ENCODE data around the gene SPACDR. TPM values are rescaled to one million over a fixed set of nuclear protein-coding genes. Genes with fewer than 3 reads are reported as not detected.
A peak's percentile ranks its signal among the peaks of the same experiment; 100 is the strongest.
"Not testable (repeated sequence)": the region's sequence is repeated elsewhere in the genome, so short reads cannot be mapped to it uniquely, and the experiment has no call there.

Gene SPACDR
- total and polyA plus RNA-seq, 7 donors: 0.63 to 0.95 TPM; not detected in 5

DNA sequence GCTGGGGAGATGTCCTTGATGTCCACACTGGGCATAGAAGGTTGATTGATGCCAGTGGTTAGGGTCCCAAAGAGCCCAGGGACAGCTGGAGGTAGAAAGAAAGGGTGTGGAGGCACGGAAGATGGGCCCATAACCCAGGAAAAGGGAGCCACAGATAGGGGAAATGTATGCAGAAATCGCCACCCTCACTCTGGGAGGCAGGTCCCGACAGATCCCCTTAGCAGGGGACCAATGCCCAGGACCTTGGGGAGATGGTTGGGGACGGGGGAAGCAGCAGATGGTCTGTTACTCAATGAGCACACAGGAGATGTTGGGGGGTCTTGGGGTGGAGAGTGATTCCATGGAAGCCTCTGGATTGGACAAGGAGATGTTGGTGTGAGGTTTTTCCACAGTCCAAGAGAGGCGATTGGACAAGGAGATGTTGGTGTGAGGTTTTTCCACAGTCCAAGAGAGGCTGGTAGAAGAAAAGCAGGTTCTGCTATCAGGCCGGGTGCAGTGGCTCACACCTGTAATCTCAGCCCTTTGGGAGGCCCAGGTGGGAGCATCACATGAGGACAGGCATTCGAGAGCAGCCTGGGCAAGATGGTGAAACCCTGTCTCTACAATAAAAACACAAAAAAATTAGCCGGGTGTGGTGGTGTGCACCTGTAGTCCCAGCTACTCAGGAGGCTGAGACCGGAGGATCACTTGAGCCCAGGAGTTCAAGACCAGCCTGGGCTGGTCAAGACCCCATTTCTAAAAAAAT is 20.8 kb downstream of the SPACDR start:
- 92 to 93% methylated on average over 9 of the region's 9 CpGs for WGBS, 2 donors
- TF ChIP-seq POLR2AphosphoS5 (IDR thresholded peaks at IDR 0.05): no peak
- no peak for TF ChIP-seq POLR2A (IDR thresholded peaks at IDR 0.05)
- TF ChIP-seq, protein P1, sequence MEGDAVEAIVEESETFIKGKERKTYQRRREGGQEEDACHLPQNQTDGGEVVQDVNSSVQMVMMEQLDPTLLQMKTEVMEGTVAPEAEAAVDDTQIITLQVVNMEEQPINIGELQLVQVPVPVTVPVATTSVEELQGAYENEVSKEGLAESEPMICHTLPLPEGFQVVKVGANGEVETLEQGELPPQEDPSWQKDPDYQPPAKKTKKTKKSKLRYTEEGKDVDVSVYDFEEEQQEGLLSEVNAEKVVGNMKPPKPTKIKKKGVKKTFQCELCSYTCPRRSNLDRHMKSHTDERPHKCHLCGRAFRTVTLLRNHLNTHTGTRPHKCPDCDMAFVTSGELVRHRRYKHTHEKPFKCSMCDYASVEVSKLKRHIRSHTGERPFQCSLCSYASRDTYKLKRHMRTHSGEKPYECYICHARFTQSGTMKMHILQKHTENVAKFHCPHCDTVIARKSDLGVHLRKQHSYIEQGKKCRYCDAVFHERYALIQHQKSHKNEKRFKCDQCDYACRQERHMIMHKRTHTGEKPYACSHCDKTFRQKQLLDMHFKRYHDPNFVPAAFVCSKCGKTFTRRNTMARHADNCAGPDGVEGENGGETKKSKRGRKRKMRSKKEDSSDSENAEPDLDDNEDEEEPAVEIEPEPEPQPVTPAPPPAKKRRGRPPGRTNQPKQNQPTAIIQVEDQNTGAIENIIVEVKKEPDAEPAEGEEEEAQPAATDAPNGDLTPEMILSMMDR (IDR thresholded peaks at IDR 0.05): no peak
- TF ChIP-seq EP300 (IDR thresholded peaks at IDR 0.05): no peak
- Histone ChIP-seq H3K9me3 (no peaks in the 10 kb centered on the region), H3K4me1 (no peaks in the 10 kb centered on the region), H3K4me3 (no peak overlapping the region), H3K36me3 (no peaks in the 10 kb centered on the region), H3K27me3 (no peaks in the 10 kb centered on the region), H3K27ac (peak overlapping the region in 1 of 4 donors; percentile 43)
- DNase-seq: no peak
- intact Hi-C loops (cut with DNase I): no loop called here

DNA sequence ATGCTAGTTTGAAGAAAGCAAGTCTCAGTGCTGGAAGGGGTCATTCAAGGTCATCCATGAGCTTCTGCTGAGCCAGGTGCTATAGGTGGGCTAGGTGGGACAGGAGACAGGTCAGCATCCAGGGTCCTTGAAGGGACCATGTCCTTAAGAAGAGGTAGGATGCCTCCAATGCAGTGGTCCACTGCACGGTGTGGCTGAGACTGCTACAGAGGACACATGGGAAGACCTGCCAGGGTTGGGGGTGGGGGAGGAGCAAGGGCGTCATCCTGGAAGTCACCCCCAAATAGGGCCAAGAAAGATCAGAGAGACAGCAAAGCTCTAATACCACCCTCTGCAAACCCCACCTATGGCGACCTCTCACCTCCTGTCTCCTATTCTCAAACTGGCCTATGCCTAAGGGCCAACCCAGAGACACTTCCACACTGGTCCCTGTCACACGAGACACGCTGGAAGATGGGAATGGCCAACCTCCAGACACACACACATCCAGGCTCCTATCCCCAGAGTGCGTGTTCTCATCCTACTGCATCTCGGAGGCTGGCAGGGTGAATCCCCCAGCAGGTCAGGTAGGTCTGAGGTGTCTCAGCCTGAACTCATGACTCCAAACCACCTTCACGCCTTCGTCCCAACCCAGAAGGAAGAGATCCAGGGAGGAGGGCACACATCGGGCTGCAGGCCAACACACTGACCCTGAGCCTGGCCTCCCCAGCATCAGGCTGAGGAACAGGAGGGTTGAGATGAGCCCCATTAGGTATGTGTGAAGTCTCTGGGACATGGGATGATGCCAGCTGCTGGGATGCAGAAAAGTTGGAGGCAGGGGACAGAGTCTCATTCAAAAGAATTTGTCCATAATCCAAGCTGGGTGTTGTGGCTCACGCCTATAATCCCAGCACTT is 22.2 kb downstream of the SPACDR start:
- DNase-seq: peak; percentile 62
- Histone ChIP-seq H3K36me3 (no peaks in the 10 kb centered on the region), H3K27me3 (no peaks in the 10 kb centered on the region), H3K27ac (no peak overlapping the region), H3K4me3 (no peak overlapping the region), H3K9me3 (no peaks in the 10 kb centered on the region), H3K4me1 (peaks cover 0 to under 1% (median 0%) of the 10 kb centered on the region in 4 donors)
- TF ChIP-seq, protein P1 (IDR thresholded peaks at IDR 0.05): no peak
- no peak for TF ChIP-seq POLR2A (IDR thresholded peaks at IDR 0.05)
- intact Hi-C loops (cut with DNase I): no loop called here
- 93% methylated on average over 11 of the region's 11 CpGs for WGBS, 2 donors

DNA sequence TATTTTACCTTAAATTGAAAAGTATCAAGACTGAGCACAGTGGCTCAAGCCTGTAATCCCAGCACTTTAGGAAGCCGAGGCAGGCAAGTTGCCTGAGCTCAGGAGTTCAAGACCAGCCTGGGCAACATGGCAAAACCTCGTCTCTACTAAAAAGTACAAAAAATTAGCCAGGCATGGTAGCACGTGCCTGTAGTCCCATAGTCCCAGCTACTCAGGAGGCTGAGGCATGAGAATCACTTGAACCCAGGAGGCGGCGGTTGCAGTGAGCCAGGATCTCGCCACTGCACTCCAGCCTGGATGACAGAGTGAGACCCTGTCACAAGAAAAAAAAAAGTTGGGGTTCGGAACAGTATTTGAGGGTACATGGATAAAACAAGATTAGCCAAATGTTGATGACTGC is 24.8 kb downstream of the SPACDR start:
- H3K27me3 ChIP-seq; H3K9me3 ChIP-seq; H3K36me3 ChIP-seq; H3K4me3 ChIP-seq; H3K27ac ChIP-seq; intact Hi-C loops (cut with DNase I): not testable (repeated sequence)
- peaks cover 0 to 19% (median 13%) of the 10 kb centered on the region in 4 donors for H3K4me1 ChIP-seq
- peak; percentile 46 for DNase-seq
- 90 to 93% methylated on average over 7 of the region's 7 CpGs for WGBS, 2 donors

DNA sequence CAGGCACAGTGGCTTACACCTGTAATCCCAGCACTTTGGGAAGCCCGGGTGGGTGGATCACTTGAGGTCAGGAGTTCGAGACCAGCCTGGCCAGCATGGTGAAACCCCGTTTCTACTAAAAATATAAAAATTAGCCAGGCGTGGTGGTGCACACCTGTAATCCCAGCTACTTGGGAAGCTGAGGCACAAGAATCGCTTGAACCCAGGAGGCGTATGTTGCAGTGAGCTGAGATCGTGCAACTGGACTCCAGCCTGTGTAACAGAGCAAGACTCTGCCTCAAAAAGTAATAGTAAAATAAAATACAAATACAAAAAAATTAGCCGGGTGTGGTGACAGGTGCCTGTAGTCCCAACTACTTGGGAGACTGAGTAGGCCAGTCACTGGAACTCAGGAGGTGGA is 25.3 kb downstream of the SPACDR start:
- H3K4me3 ChIP-seq; H3K9me3 ChIP-seq; intact Hi-C loops (cut with DNase I); H3K27me3 ChIP-seq; DNase-seq; H3K27ac ChIP-seq: not testable (repeated sequence)
- Histone ChIP-seq H3K4me1 (peaks cover 0 to 20% (median 13%) of the 10 kb centered on the region in 4 donors), H3K36me3 (peaks cover 3 to 10% (median 6%) of the 10 kb centered on the region in 4 donors)
- WGBS, 2 donors: 92 to 94% methylated on average over 8 of the region's 8 CpGs

DNA sequence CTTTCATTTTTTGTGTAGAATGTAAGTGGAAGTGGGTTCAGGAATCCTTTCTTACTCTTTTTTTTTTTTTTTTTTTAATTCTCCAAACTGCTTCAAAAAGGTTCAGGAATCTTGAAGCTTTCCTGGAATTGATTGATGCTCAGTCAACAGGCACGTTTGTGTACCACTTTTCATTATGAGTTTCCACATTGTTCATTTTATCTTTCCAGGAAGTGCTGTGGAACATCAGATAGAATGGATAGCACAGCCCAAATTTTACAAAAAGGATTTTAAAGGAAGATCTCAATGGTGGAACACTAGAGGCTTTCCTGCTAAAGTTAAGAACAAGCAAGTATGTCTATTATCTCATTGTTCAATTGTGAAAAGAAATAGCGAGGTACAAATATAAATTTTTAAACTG is 25.9 kb downstream of the SPACDR start:
- intact Hi-C loops (cut with DNase I): no loop called here
- WGBS, 2 donors: 53 to 66% methylated on average over 2 of the region's 2 CpGs
- peaks cover 0 to 20% (median 13%) of the 10 kb centered on the region in 4 donors for H3K4me1 ChIP-seq
- H3K36me3 ChIP-seq: peaks cover 8 to 16% (median 11%) of the 10 kb centered on the region in 4 donors
- H3K27ac ChIP-seq: no peak overlapping the region
- DNase-seq: no peak
- H3K27me3 ChIP-seq: no peaks in the 10 kb centered on the region
- no peak overlapping the region for H3K4me3 ChIP-seq
- no peaks in the 10 kb centered on the region for H3K9me3 ChIP-seq
- TF ChIP-seq POLR2A (IDR thresholded peaks at IDR 0.05): no peak
- TF ChIP-seq POLR2AphosphoS5 (IDR thresholded peaks at IDR 0.05): no peak
- TF ChIP-seq, protein P1 (IDR thresholded peaks at IDR 0.05): no peak
- TF ChIP-seq EP300 (IDR thresholded peaks at IDR 0.05): no peak
